NB4 (cell line): ENCODE data around the gene PDK1.
"Not testable (repeated sequence)": the region's sequence is repeated elsewhere in the genome, so short reads cannot be mapped to it uniquely, and the experiment has no call there.

Experiments used
- DNase-seq: peaks from one replicate; pipeline ENCODE4 v3.0.0; 2010; ENCODE audit warnings: low read depth
- H3K4me3 ChIP-seq: one replicate; pipeline ENCODE4 v1.5.1; 2011; ENCODE audit warnings: mild to moderate bottlenecking, low read depth, low read length, moderate library complexity
- CTCF ChIP-seq: IDR thresholded peaks from one replicate; pipeline ENCODE4 v1.5.1; 2012; ENCODE audit warnings: low read depth, low read length
- MAX ChIP-seq: IDR thresholded peaks from 2 replicates; pipeline ENCODE4 v1.6.1; 2011; ENCODE audit warnings: low read depth, low read length
- MYC ChIP-seq: IDR thresholded peaks from 2 replicates; pipeline ENCODE4 v1.6.1; 2011; ENCODE audit warnings: low read depth, low read length
- POLR2A ChIP-seq: IDR thresholded peaks from 2 replicates; pipeline ENCODE4 v1.6.1; 2011; ENCODE audit warnings: mild to moderate bottlenecking; ENCODE audit not compliant: insufficient read length; ENCODE audit errors: extremely low read depth

PDK1 gene

GRCh38 chr2:172578860-172579512 lies 23.1 kb downstream of the PDK1 start:
- no peak for TF ChIP-seq POLR2A
- no peak for TF ChIP-seq MAX
- TF ChIP-seq MYC = no peak
- no peak for TF ChIP-seq CTCF
- DNase-seq = no peak
- H3K4me3 ChIP-seq = no peak overlapping the region

- no peak for TF ChIP-seq MYC
- TF ChIP-seq CTCF = no peak
- TF ChIP-seq MAX = no peak
- no peak for TF ChIP-seq POLR2A
- no peak overlapping the region for H3K4me3 ChIP-seq
- no peak for DNase-seq
Measured at GRCh38 chr2:172580544-172580943, 24.7 kb downstream of the PDK1 start.

GRCh38 chr2:172582656-172583055 lies 26.8 kb downstream of the PDK1 start:
- H3K4me3 ChIP-seq = no peak overlapping the region
- no peak for TF ChIP-seq MYC
- no peak for TF ChIP-seq MAX
- TF ChIP-seq CTCF = no peak
- TF ChIP-seq POLR2A = no peak
- DNase-seq = no peak

GRCh38 chr2:172586245-172586891 lies 30.5 kb downstream of the PDK1 start:
- TF ChIP-seq CTCF (no peak), MAX (no peak), POLR2A (no peak), MYC (no peak)
- DNase-seq = no peak
- no peak overlapping the region for H3K4me3 ChIP-seq

- not testable (repeated sequence) for H3K4me3 ChIP-seq, DNase-seq
Measured at GRCh38 chr2:172587231-172587630, 31.3 kb downstream of the PDK1 start.

- DNase-seq = no peak
- no peak for TF ChIP-seq CTCF
- TF ChIP-seq POLR2A = no peak
- no peak for TF ChIP-seq MAX
- no peak for TF ChIP-seq MYC
- no peak overlapping the region for H3K4me3 ChIP-seq
Measured at GRCh38 chr2:172588931-172589330, 33.0 kb downstream of the PDK1 start.

GRCh38 chr2:172591386-172591785 lies 35.5 kb downstream of the PDK1 start:
- DNase-seq, H3K4me3 ChIP-seq: not testable (repeated sequence)

GRCh38 chr2:172592190-172592589 lies 36.3 kb downstream of the PDK1 start:
- DNase-seq, H3K4me3 ChIP-seq: not testable (repeated sequence)
